Astrocyte (in vitro differentiated cells and primary cell): ENCODE data around the gene ANO4.
"Not testable (repeated sequence)": the region's sequence is repeated elsewhere in the genome, so short reads cannot be mapped to it uniquely, and the experiment has no call there.

ENCODE experiments used
- CTCF ChIP-seq: IDR thresholded peaks from 2 replicates; pipeline ENCODE4 v1.5.1; 2011; ENCODE audit warnings: low read depth, mild to moderate bottlenecking, inconsistent platforms, low read length, moderate library complexity; ENCODE audit not compliant: insufficient read depth
- EZH2 ChIP-seq: IDR thresholded peaks from 2 replicates; pipeline ENCODE4 v1.6.1; 2012; ENCODE audit warnings: mild to moderate bottlenecking, low read length, inconsistent platforms; ENCODE audit not compliant: insufficient read depth

- TF ChIP-seq CTCF, EZH2: not testable (repeated sequence)
Measured at GRCh38 chr12:100989509-100989908, 194.9 kb downstream of the ANO4 start.
